GM12865 (cell line): ENCODE data around the gene SKIC8.
A peak's percentile ranks its signal among the peaks of the same experiment; 100 is the strongest.

Source experiments
- DNase-seq: peaks from one replicate; pipeline ENCODE4 v3.0.0; 2010; ENCODE audit warnings: low read depth
- H3K4me3 ChIP-seq: 2 replicates; pipeline ENCODE4 v1.5.1; 2011; ENCODE audit warnings: mild to moderate bottlenecking, low read depth, low read length, control low read depth
- TF ChIP-seq, protein P1 (sequence below): IDR thresholded peaks from 2 replicates; pipeline ENCODE4 v1.5.1; 2011; ENCODE audit warnings: low read length, control low read depth, low read depth, inconsistent platforms; ENCODE audit not compliant: insufficient read depth; ENCODE audit errors: missing control alignments

The SKIC8 gene

DNA sequence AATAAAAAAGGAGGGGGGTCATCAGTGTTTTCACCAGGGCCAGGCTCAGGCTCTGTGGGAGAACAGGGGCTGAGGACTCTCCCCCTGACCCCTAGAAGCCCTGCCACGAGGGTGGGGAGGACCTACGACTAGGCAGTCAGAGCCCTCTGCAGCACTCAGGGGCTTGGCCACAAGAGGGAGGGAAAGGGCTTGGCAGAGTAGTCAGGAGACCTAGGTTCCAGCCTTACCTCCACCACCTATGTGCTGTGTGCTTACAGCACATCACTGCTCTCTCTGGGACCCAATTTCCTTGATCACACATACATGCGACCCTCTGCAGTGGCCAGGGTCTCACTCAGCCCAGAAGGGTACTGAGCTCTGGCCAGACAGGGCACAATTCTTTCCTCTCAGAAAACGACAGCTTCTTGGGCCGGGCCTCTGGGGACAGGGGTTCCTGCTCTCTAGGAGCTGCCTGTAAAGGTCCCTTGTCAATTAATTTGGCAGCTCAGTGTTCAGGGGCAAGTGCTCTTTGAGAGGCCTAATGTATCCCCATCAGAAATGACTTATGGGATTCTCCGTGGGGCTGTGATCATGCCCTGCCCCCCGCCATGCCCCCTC is 16.4 kb upstream of the SKIC8 start:
- H3K4me3 ChIP-seq: no peak overlapping the region
- TF ChIP-seq, protein P1, sequence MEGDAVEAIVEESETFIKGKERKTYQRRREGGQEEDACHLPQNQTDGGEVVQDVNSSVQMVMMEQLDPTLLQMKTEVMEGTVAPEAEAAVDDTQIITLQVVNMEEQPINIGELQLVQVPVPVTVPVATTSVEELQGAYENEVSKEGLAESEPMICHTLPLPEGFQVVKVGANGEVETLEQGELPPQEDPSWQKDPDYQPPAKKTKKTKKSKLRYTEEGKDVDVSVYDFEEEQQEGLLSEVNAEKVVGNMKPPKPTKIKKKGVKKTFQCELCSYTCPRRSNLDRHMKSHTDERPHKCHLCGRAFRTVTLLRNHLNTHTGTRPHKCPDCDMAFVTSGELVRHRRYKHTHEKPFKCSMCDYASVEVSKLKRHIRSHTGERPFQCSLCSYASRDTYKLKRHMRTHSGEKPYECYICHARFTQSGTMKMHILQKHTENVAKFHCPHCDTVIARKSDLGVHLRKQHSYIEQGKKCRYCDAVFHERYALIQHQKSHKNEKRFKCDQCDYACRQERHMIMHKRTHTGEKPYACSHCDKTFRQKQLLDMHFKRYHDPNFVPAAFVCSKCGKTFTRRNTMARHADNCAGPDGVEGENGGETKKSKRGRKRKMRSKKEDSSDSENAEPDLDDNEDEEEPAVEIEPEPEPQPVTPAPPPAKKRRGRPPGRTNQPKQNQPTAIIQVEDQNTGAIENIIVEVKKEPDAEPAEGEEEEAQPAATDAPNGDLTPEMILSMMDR: peak; percentile 46
- DNase-seq: peak; percentile 50

DNA sequence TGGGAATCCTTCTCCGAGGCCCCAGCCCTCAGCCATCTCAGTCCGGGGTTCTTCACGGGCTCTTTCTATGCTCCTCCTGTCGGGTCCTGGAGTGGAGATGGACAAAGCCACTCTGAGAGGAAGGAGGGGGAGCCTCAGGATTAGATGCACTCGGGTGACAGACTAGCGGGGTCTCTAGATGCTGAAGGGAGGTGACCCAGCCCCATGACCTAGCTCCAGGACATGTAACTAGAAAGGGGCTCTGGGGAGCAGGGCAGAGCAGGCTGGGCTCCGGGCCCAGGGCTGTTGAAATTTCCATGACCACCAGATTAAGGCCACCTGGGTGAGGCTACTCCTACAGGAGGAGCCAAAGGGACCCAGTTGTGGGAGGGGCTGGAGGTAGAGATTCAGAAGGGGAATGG is 14.8 kb upstream of the SKIC8 start:
- no peak overlapping the region for H3K4me3 ChIP-seq
- DNase-seq: no peak
- TF ChIP-seq, protein P1: no peak

DNA sequence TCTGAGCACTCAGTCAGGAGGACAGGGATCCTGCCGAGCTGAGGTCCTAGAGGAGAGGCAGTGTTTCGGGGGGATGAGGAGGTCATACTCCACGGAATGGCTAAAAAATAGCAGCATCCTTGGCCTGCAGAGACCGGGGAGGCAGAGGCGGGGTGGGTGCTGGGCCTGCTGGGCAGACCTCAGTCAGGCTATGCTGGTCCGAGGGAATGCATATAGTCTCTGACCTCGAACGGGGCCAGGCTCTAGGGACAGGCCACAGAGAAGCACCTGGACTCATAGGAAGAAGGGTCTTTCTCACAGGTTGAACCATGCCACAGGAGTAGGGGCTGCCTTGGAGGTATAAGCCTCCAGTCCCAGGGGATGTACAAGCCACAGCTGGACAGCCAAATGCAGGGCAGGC is 14.0 kb upstream of the SKIC8 start:
- TF ChIP-seq, protein P1: no peak
- DNase-seq: no peak
- H3K4me3 ChIP-seq: no peak overlapping the region

DNA sequence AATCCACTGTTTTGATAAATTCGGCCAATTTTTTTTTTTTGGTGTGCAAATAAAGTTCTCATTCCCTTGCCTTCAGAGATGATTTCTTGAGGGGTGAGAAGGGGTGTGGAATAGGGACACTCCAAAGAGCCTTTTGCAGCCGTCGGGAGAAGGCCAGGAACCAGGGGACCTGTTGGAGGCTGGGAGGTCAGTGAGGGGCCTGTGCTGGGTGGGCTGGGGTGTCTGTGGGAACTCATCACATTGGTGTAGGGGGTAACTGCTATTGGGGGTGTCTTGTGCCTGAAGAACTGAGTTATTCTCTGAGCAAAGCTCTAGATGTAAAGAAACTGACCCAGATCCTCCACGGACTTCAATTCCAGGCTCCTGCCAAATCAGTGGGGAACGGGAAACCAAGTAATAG is 13.5 kb upstream of the SKIC8 start:
- no peak for DNase-seq
- H3K4me3 ChIP-seq: no peak overlapping the region
- TF ChIP-seq, protein P1: no peak

DNA sequence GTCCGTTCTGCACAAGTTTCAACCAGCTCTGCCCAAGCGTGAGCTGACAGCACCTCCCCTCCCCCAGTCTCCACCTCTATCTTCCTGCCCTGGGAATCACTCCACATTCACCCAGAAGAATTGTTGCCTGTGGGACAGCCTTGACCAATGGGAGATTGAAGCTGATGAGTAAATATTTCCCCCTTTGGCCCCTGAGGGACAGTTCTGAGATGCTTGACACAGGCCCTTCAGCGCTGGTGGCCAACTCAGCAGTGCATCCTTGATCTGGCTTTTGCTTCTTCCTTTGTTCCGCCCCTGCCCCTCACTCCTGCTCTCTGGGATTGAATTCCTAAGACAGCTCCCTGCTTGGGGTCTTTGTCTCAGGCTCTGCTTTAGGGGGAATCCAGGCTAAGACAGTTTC is 13.1 kb upstream of the SKIC8 start:
- DNase-seq: no peak
- TF ChIP-seq, protein P1: no peak
- no peak overlapping the region for H3K4me3 ChIP-seq

DNA sequence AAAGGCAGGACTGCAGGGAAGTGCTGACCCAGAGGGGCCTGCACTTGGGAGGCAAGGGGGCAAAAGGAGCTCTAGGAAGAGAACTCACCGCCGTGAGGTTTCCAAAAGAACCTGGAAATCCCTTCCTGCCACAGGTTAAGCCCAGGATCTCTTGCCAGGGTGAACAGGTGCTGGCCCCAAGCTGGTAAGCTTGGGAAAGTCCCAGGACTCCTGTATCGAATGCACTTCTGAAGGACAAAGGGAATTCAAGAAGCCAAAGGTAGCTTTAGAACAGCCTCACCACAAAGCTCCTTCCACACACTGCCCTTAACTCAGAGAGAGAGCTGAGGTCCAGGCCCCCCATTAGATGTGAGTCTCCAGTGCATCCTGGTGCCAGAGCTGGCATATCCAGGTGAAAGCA is 11.9 kb upstream of the SKIC8 start:
- TF ChIP-seq, protein P1: no peak
- H3K4me3 ChIP-seq: no peak overlapping the region
- no peak for DNase-seq

DNA sequence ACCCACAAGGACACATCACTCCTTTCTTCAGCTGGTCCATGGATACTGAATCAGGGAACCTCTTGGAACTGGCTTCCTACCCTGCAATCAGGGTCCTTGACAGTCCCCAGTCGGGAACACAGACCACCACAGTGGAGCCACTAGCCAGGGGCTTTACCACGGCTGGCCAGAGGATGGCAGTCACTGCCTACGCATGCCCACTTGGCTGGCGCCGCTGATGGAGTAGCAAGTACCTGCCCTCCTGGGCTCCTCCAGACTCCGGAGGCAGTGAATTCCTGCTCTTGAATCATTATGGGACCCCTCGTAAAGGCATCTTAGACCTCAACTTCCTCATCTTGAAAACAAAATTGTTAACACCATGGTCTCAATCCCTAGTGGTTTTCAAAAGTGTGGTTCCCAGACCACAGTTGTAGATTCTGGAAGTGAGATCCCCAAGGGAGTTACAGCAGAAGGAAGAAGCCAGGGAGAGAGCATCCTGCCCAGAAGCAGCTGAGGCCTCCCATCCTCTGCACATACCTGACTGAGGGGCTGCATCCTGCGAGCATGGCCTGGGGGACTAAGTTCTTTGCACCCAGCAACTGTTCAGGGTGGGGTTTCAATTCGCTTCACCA is 9.1 kb upstream of the SKIC8 start:
- TF ChIP-seq, protein P1: peak; percentile 92
- no peak overlapping the region for H3K4me3 ChIP-seq
- peak; percentile 75 for DNase-seq
